ENCODE data around the gene REPS2.

REPS2 gene

GRCh38 chrX:17098516-17099247 lies 152.2 kb downstream of the REPS2 start:
- no peak for DNase-seq

GRCh38 chrX:17104433-17104832 lies 158.0 kb downstream of the REPS2 start:
- no peak for DNase-seq

GRCh38 chrX:17120816-17121215 lies 174.4 kb downstream of the REPS2 start:
- DNase-seq = no peak

- DNase-seq = no peak
These were observed 207.5 kb downstream of the REPS2 start for GRCh38 chrX:17154001-17154400.

- DNase-seq = no peak
These were observed 214.5 kb downstream of the REPS2 start for GRCh38 chrX:17160975-17161374.

- DNase-seq = no peak
These were observed 215.5 kb downstream of the REPS2 start for GRCh38 chrX:17161991-17162390.

- no peak for DNase-seq
These were observed 217.6 kb downstream of the REPS2 start for GRCh38 chrX:17164079-17164478.

GRCh38 chrX:17164941-17165340 lies 218.5 kb downstream of the REPS2 start:
- DNase-seq = no peak

GRCh38 chrX:17167915-17168314 lies 221.5 kb downstream of the REPS2 start:
- DNase-seq = no peak

GRCh38 chrX:17170973-17171372 lies 224.5 kb downstream of the REPS2 start:
- no peak for DNase-seq

GRCh38 chrX:17174671-17175070 lies 228.2 kb downstream of the REPS2 start:
- DNase-seq = no peak

GRCh38 chrX:17182317-17182716 lies 235.9 kb downstream of the REPS2 start:
- no peak for DNase-seq

GRCh38 chrX:17183566-17183965 lies 237.1 kb downstream of the REPS2 start:
- DNase-seq = no peak

GRCh38 chrX:17185431-17185830 lies 239.0 kb downstream of the REPS2 start:
- no peak for DNase-seq

- no peak for DNase-seq
These were observed 240.8 kb downstream of the REPS2 start for GRCh38 chrX:17187136-17187756.

GRCh38 chrX:17192106-17192505 lies 245.6 kb downstream of the REPS2 start:
- DNase-seq = no peak
